Left renal cortex interstitium (tissue), 4 donors: ENCODE results near the gene UNC13C. TPM values are rescaled to one million over a fixed set of nuclear protein-coding genes. Genes with fewer than 3 reads are reported as not detected.
"Not testable (repeated sequence)": the region's sequence is repeated elsewhere in the genome, so short reads cannot be mapped to it uniquely, and the experiment has no call there.

ENCODE experiments used
- DNase-seq, 4 donors: peaks; one replicate each; pipeline ENCODE4 v3.0.0-alpha.2; 2013; ENCODE audit warnings: low read depth in 4 of 4, low spot score in 2 of 4, missing footprints in 1 of 4
- polyA plus RNA-seq, 4 donors: library from polyadenylated mRNA; unstranded; fragments of 120-200 nt; gene quantifications; one replicate each; pipeline ENCODE4 v1.2.1, GENCODE V29; 2013; ENCODE audit not compliant: insufficient read length in 4 of 4

UNC13C gene
- polyA plus RNA-seq: 10 to 100 TPM in 1 of 4 donors, 1 to 10 TPM in 3; 6.3 to 10.8 (median 8.0) TPM

DNA sequence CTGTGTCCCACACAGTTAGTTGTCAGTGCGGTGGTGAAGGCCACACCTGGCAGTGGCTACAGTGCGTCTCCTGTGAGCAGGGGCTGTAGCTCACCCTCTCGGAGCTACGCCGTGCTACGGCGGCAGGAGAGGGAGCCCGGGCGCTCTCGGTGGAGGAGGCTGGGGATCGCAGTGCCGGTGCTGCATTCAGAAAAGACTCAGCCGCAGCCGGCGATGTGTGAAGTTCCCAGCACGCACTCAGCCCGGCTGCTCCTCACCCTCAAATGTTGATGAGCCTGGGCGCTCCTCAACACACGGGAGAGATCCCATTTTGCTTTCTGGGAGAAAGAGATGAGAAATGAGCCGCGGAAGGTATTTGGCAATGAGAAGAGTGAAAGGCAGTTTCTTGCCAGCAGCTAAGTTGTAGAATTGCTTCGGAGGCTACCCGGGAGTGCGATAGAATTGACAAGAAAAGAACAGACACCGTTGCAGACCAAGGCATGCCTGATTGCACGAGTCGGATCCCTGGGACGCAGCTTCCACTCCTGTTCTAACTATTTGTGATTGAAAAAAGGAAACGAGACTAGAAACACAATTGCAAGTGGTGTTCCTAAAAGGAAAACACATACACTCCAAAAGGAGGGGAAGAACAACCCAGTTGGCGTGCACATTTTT lies at the start of gene UNC13C:
TSS of gene UNC13C (plus strand) at position 189 of the 654 bp plus-strand sequence. CDS start 34,463 bp downstream, outside the sequence.
- peak in 2 of 4 donors; percentile 20 to 23 for DNase-seq

DNA sequence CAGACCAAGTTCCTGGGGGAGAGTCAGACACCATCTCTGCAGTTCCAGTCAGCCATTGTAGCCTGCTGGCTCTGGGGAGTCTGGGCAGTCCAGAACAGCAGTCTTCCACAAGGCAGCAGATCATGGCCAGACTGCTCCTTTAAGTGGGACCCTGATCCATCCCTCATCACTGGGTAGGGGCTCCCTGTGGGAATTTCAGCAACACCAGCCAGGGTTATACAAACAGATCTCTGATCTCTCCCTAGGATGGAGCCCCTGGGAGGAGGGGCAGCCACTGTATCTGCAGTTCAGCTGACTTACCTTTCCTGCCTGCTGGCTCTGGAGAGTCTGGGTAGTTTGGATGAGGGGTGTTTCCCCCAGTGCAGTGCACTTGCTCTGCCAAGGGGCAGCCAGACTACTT lies 42.1 kb upstream of the UNC13C start:
- DNase-seq: no peak

DNA sequence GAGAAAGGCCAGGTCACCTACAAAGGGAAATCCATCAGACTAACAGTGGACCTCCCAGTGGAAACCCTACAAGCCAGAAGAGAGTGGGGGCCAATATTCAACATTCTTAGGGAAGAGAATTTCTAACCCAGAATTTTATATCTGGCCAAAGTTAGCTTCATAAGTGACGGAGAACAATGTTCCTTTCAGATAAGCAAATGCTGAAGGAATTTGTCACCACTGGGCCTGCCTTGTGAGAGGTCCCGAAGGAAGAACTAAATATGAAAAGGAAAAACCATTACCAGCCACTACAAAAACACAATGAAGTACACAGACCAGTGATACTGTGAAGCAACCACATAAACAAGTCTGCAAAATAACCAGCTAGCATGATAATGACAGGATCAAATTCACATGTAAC lies 40.6 kb upstream of the UNC13C start:
- DNase-seq: not testable (repeated sequence)

DNA sequence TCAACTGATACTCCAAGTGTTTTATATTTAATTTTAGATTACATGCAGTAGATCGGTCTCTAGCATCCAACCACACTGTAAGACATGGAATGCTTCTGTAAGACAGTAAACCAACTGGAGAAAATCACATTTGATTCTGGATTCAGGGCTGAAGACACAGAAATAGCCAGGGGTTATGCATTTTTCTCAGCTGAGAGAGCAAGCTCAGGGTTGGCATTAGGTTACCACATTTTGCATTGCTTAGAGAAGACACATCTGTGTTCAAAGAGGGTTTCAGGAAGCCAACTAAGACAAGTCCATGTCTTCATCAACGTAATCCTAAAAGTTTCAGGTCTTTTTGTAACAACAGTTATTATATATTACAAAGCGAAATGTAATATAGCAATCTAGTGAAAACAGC lies 27.7 kb upstream of the UNC13C start:
- no peak for DNase-seq

DNA sequence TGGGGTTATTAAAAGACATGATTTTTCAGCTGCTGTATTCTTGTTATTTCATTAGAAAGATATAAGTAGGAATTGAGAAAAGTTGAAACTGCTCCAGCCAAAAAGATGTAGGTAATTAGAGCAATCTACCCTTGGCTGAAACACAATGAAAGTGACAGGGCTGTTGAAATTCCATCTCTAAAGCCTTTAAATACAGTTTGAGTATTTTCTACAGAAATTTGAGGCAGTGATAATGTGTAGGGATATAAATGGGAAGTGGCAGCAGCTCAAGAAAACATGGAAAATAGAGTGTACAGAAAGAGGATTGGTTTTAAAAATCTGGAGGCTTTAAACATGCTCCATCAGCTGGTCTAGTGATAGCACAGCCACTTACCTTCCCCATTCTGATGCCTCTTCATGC lies 22.8 kb upstream of the UNC13C start:
- no peak for DNase-seq

DNA sequence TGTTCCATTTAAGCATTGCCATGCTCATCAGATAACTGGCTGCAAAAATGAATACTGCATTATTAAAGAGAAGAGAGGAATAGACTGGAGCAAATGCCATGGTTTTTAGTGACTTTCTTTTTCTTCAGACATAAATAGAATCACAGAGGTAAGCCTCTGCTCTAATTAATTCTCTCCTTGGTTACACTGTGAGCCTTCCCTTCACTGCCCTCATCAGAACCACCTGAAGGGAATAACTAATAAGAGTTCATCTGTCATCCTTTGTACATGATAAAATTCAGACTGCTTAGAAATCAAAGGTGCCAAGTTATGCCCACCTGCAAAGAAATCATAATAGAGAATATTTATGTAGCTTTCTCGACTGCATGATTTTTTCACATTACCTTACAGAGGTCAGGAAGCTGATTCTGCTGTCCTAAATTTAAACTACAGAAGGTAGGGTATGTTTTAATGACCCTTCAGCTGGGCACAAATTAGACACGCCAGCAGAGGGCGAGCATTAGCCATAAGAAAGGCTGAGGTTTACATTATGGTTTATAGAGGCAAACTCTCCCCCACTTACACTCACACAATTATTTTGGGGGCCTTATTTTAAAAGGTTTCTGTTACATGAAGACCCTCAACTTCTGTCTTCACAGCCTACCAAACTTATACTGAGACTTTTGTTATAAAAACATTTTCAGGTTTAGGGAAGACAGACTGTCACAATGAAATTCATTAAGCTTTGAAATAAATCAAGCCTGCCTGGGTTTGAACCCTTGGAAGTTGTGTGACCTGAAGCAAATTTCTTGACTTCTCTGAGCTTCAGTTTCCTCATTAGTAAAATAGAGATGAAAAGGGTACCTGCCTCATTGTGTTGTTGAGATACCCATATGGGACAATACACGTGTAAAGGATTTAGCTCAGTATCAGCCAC lies 15.3 kb upstream of the UNC13C start:
- DNase-seq: peak in 1 of 4 donors; percentile 16

DNA sequence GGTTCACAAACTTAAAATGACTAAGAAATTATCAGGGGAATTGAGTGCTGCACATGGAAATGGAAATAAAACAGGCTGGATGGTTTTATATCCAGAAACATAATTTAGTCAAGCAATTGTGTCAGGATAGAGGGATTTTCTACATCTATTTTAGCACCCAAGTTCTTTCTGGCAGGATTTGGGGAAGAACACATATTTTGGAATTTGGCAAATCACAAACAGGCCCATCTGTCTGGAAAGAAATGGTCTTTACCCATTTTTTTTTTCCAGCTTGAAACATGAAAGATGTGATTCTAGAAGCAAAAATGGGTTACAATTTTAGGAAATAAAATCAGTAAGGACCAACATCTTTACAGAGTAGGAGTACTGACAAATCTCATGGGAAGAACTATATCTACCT lies 14.4 kb upstream of the UNC13C start:
- DNase-seq: no peak

DNA sequence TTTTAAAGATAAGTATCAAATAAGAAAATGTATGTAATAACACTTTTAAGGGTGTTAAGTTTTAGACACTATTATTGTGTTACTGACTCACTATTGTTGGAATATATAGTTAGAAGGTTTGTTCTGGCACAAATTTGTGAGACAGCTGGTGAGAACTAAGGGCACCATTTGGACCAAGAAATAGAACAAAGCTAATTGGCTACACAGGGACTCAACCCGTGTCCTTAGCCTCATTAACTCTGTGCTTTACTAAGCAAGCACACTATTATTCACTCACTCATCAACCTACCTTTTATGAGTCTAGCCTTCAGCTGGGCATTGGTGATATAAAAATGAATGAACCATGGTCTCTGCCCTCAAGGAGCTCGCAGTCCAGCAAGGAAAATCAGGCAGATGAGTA lies 4.1 kb upstream of the UNC13C start:
- no peak for DNase-seq

DNA sequence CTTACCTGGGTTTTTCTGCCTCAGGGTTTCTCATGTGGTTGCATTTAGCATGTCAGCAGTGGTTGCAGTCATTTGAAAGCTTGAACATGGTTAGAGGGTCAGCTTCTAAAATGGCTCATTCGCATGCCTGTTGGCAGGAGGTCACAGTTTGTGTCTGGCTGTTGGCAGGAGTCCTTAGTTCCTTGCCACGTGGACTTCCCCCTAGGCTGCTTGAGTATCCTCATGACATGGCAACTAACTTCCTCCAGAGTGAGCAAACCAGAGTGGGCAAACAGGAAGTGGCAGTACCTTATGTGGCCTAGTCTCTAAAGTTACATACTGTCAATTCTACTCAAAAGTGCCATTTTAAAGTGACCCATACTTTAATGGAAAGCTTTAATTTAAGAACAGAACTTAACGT lies 3.4 kb upstream of the UNC13C start:
- DNase-seq: no peak

DNA sequence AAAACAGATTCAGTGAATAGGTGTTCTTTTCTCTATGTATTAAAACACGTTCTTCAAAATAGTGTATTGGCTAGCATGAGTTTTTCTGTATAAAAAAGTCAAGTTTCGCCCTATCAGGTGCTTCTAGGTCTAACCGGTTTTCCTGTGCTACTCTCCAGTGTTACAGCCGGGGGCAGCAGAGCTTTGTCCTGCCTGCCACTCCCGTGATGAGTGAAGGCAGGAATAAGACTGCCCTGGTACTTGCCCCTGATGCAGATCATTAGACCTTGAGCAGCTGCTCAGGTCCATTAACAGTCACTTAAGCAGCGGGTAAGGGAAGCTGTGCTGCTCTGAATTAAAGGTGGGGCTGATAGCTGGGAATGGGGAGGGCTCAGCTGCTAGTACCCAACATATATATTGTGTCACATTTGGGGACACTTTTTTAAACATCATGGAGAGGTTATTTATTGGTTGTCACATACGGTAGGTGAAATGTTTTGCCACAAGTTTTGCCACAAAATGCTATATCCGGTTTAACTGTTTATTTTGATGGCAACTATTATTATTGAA lies 1.3 kb upstream of the UNC13C start:
- peak in 1 of 4 donors; percentile 31 for DNase-seq

DNA sequence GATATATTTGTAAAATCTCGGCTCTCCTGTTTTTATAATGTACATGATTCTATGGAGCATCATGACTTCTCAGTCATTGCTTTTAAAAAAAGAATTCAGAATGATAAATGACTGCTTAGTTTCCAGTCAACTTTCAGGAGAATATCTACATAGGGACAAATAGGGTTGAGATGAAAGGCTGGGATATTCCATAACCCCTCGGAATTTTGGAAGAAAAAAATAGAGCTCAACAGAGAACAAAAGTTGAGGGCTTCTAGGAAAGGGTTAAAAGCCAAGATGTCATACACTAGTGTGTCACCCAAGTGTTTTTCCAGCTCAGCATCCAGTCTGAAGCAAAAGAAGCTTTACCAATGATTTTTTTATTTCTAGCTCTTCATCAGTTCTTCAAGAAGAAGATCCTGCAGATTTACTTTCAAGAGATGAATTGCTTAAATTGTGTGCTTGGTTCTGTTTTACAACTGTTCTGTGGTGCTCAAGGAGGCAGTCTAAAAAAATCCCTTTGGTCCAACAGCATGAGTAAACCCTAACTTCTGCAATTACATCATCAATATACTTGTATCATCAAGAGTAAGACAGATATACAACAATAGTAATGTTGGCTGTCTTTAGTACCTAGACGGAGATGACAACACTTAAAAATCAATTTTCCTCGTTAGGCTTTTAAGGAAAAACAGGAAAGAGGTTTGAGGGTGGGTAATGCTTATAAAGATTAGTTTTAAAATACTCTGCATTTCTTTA lies 979 bp downstream of the UNC13C start:
- no peak for DNase-seq

DNA sequence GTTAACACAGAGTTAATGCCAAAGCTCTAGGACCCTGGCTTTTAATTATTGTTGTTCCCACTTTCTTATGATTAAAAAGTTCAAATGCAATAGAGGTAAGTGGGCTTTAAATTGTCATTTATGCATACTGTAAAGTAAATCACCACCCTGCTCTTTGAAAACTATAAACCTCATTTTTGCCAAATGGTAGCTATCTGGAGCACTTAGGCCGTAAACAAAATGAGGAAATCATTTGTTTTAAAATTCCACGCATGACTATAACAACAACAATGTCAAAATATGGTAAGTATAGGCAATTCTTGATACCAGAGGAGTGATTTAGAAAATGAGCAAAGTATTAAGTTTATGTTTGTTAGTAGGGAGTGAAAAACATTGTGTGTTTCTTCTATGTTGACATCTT lies 1.8 kb downstream of the UNC13C start:
- DNase-seq: no peak

DNA sequence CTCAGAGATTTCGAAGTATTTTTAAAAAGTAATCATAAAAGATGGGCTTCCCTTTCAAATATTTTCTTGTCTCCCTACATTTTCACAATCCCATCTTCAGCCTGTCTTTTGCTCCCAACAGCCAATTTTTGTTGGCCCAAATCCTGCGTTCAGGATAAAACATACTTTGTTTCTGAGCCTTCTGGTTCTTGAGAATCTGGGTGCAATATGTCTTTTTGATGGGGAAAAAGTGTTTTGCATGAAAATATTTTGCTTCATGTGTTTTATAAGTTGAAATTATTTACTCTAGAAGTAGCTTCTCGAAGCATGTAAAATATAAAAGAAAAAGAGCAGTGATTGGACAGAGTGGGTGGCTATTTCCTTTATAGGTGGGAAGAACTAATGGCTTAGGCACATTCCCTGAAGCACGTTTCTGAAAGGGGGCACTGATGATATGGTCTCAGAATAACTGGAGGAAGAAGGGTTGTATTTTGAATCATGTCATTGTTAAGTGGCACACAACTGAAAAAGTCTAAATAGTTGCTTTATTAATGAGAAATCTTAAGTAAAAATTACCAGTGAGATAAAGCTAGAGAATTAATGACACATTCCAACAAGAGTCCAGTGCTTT lies 3.9 kb downstream of the UNC13C start:
- no peak for DNase-seq

DNA sequence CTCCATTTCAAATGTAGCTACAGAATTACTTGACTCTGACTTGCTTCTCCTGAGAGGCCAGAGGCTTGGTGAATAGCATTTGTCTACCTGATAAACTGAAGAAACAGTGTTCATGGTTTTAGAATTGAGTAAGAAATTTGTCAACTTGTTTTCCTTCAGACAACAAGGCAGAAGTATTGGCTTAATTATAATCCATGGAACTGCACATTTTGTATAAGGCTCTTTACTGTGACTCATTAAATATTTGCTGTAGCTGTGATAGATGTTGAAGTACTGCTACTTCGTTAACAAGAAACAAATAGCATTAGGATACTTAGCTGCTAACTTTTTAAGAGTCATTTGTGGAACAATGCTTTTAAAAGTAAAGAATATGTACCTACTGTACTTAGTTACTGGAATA lies 4.6 kb downstream of the UNC13C start:
- no peak for DNase-seq

DNA sequence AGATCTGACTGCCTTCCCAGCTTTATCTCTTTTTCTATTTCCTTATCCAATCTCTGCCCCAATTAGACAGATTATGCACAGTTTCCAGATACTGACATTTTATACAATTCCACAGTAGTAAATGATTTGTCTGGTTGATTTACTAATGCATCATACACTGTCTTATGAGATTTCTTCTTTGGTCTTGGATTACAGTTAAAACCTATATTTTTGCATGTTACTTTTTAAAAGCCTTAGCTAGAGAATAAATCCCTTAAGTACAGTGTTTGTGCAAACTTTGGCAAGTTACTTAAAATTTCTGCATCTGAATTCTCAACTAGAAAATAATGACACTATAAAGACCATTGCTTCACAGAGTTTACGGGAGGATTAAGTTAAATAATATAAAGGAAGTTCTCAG lies 6.0 kb downstream of the UNC13C start:
- no peak for DNase-seq

DNA sequence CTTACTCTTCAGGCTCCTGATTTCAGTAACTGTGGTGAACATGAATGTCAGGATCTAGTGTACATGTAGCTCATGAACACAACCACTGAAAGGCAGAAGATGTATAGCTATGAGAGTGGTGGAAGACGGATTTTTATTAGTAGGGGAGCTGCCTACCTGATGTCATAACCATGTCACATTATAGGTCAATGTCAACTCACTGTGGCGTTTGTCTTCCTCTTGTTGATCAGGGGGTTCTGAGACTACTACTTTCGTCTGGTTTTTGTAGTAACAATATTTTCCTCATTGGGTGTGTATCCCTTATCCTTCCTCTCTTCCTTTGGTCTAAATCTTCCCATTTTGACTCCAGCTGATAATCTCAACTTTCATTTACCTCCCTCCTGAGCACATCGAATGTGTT lies 7.3 kb downstream of the UNC13C start:
- no peak for DNase-seq

DNA sequence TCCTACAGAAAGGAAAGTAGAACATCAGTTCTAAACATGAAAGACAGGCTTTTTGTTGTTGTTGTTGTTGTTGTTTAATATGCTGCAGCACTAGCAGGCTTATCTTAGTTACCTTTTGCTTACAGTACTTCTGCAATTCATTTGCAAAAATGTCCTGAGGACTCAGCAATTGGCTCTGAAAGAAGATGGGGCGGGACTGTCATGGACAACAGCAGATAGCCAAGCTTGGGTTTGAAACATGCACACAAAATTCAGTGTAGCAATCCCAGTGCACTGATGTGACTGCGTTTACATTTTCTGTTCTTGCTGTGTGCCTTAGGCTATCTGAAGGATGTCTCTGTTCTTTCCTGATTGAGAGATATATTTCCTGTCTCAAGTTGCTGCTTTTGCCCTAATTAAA lies 9.2 kb downstream of the UNC13C start:
- DNase-seq: no peak

DNA sequence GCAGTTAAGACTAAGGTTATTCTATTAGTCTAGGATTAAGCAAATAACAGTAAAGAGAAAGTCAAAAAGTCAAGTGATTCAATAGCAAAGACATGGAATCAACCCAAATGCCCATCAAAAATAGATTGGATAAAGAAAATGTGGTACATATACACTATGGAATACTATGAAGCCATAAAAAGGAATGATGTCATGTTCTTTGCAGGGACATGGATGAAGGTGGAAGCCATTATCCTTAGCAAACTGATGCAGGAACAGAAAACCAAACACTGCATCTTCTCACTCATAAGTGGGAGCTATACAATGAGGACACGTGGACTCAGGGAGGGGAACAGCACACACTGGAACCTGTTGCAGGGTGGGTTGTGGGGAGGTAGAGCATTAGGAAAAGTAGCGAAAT lies 29.0 kb downstream of the UNC13C start:
- DNase-seq: no peak

DNA sequence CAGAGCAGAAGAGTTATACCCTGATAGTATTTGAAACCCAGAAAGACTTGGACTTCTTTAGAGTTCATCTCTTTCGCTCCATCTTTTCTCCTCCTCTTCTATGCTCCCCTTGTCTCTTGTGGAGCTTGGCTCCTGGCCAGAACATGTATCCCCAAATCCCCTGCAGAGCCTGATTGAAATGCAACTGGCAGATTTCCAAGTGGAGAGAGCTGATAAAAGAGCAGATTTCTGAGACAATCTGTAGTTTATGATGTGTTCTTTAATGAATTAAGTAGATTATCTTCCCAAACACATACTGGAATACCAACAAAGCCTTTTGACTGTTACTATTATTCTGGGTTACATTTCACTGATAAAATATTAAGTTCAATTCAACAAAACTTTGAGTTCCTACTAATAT lies 33.4 kb downstream of the UNC13C start:
- no peak for DNase-seq

DNA sequence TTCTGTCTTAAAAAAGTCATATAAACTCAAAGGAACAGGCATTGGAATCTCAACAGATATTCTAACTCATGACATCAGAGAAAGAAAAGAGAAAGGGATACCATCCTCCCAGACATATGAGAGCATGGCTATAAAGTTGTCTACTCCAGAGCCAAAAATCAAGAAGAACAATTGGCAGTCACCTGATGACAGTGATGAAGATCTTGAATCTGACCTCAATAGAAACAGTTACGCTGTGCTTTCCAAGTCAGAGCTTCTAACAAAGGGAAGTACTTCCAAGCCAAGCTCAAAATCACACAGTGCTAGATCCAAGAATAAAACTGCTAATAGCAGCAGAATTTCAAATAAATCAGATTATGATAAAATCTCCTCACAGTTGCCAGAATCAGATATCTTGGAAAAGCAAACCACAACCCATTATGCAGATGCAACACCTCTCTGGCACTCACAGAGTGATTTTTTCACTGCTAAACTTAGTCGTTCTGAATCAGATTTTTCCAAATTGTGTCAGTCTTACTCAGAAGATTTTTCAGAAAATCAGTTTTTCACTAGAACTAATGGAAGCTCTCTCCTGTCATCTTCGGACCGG lies 35.9 kb downstream of the UNC13C start:
- no peak for DNase-seq
